Fibroblast of mammary gland (primary cell): Measurements from ENCODE around the gene EED.

Experiments used
- DNase-seq: peaks from one replicate; pipeline ENCODE4 v3.0.0-alpha.2; 2010; ENCODE audit warnings: low read depth
- H3K4me3 ChIP-seq: 2 replicates; pipeline ENCODE4 v1.5.1; 2011; ENCODE audit warnings: low read depth, mild to moderate bottlenecking, low read length, moderate library complexity; ENCODE audit not compliant: control insufficient read depth
- TF ChIP-seq, protein P1 (sequence below): conservative IDR thresholded peaks from 2 replicates; pipeline ENCODE4 v1.5.1; 2011; ENCODE audit warnings: low read depth, low read length, inconsistent platforms; ENCODE audit not compliant: control insufficient read depth, insufficient read depth

EED gene

DNA sequence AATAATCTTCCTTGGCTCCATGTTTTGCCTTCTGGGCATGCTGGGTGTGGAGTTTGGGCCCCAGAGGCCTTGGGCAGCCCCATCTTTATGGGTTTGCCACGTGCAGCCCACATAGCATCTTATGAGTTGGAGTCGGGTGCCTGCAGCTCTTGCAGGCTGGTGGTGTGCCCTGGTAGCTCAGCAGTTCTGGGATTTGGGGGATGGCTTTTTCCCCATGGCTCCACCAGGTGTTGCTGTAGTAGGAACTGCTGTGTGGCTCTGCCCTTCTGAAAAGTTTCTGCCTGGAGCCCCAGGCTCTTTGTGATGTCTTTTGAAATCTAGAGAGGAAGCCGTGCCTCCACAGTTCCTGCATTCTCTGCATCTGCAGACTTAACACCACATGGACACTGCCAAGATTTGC is 16.8 kb downstream of the EED start:
- TF ChIP-seq, protein P1, sequence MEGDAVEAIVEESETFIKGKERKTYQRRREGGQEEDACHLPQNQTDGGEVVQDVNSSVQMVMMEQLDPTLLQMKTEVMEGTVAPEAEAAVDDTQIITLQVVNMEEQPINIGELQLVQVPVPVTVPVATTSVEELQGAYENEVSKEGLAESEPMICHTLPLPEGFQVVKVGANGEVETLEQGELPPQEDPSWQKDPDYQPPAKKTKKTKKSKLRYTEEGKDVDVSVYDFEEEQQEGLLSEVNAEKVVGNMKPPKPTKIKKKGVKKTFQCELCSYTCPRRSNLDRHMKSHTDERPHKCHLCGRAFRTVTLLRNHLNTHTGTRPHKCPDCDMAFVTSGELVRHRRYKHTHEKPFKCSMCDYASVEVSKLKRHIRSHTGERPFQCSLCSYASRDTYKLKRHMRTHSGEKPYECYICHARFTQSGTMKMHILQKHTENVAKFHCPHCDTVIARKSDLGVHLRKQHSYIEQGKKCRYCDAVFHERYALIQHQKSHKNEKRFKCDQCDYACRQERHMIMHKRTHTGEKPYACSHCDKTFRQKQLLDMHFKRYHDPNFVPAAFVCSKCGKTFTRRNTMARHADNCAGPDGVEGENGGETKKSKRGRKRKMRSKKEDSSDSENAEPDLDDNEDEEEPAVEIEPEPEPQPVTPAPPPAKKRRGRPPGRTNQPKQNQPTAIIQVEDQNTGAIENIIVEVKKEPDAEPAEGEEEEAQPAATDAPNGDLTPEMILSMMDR: no peak
- no peak for DNase-seq
- no peak overlapping the region for H3K4me3 ChIP-seq

DNA sequence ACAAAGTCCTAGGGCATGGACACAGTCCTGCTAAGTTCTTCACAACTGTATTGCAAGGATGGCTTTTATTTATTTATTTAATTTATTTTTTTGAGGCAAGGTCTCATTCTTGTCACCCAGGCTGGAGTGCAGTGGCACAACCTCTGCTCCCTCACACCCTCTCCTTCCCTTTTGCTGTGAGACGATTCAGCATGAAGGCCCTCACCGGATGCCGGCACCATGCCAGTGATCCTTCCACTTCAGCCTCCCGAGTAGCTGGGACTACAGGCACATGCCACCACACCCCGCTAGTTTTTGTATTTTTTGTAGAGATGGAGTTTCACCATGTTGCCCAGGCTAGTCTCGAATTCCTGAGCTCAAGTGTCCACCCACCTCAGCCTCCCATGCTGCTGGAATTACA is 17.8 kb downstream of the EED start:
- DNase-seq: no peak
- H3K4me3 ChIP-seq: no peak overlapping the region
- TF ChIP-seq, protein P1: no peak

DNA sequence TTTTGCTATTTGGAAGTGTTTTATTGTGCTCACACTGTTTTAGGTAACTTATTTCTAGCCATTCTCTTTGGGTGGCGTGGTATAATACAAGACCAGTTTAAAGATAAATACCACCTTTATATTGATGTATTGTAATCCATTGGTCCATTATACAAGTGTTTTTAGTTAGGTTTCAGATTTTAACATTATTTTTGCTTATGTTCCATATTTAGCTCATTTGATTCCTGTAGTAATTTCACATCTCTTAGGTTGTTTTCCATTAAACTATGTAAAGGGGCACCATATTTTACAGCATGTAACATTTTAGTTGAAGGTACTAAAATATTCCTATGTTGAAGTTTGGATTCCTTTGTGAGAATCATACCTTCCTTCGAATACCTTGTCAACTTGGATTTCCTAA is 20.1 kb downstream of the EED start:
- no peak overlapping the region for H3K4me3 ChIP-seq
- no peak for DNase-seq
- TF ChIP-seq, protein P1: no peak

DNA sequence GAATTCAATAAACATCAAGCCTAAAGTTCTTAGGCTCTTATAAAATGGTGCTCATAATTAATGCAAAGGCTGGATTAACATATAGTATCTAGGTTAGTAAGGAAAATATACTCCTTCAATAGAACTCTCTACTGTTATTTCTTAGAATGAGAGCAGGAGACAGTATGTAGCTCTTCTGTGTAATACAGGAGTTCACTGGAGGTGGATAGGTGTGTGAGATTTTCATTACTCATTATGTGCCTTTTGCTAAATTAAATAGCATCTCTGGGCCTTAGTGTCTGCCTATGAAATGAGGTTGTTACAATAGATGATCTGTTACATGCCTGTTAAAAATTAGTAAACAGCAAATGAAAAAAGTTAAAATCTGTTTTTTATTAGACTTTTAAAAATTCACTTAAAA is 20.6 kb downstream of the EED start:
- DNase-seq: no peak
- TF ChIP-seq, protein P1: no peak
- no peak overlapping the region for H3K4me3 ChIP-seq

DNA sequence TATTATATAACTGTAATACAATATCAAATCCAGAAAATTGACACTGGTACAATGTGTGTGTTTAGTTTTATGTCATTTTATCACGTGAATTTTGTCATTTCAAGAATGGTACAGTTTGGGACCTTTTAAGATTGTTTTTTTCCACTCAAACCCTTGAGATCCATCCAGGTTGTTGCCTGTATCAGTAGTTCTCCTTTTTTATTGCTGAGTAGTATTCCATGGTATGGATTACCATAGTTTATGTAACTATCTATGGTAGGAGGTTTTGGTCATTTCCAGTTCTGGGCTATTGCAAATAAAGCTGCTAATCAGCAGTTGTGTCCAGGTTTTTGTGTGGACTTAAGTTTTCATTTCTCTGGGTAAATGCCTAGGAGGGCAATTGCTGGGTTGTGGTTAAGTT is 25.1 kb downstream of the EED start:
- TF ChIP-seq, protein P1: no peak
- H3K4me3 ChIP-seq: no peak overlapping the region
- DNase-seq: no peak

DNA sequence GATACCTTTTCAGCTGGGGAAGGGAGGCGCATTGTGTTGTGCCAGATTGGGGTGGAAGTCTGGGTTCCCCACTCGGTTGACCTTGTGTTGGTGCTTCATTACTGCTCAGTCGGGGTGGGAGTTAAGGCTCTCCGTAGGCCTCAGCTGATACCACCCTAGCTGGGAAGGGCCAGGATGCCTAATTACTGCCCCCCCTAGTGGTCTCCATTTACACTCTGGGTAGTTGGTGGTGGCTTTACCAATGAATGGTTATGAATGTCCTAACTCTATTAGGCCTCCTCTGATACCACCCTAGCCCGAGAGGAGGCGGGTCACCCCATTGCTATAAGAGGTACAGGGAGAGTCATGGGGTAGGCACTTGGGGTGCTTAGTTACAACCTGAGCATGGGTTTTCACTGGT is 29.9 kb downstream of the EED start:
- no peak for DNase-seq
- H3K4me3 ChIP-seq: no peak overlapping the region
- TF ChIP-seq, protein P1: peak; percentile 24

DNA sequence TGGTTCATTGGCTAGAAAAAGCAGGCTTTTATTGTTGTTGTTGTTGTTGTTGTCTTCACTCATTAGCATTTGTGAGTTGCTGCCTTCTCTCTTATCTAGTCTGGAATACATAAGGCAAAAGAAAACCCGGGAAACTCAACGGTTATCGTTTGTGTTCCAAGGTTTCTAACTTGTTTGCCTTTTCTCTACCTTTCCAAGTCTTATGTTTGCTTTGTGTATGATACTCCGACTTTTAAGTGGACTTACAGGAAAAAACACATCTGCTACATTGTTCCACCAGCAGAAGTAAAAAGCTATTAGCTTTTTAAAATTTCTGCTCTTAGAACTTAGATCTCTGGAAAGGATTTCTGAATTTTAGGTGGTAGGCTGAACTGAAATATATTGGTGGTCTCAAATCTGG is 30.4 kb downstream of the EED start:
- H3K4me3 ChIP-seq: no peak overlapping the region
- TF ChIP-seq, protein P1: no peak
- DNase-seq: no peak
